Measurements from ENCODE around the gene SLC1A3.

The SLC1A3 gene

GRCh38 chr5:36722900-36723299 lies 116.5 kb downstream of the SLC1A3 start:
- no peak for DNase-seq

- DNase-seq: no peak
Observed at GRCh38 chr5:36723912-36724311, 117.5 kb downstream of the SLC1A3 start.

- DNase-seq: peak; percentile 3 to 32
Observed at GRCh38 chr5:36724467-36725332, 118.3 kb downstream of the SLC1A3 start.

GRCh38 chr5:36726317-36726716 lies 119.9 kb downstream of the SLC1A3 start:
- DNase-seq: no peak

- no peak for DNase-seq
Observed at GRCh38 chr5:36726767-36727166, 120.4 kb downstream of the SLC1A3 start.

- DNase-seq: no peak
Observed at GRCh38 chr5:36728697-36729543, 122.5 kb downstream of the SLC1A3 start.

- no peak for DNase-seq
Observed at GRCh38 chr5:36730537-36731216, 124.3 kb downstream of the SLC1A3 start.

GRCh38 chr5:36733183-36733582 lies 126.8 kb downstream of the SLC1A3 start:
- DNase-seq: no peak

- no peak for DNase-seq
Observed at GRCh38 chr5:36734422-36734821, 128.0 kb downstream of the SLC1A3 start.

GRCh38 chr5:36735891-36736290 lies 129.5 kb downstream of the SLC1A3 start:
- DNase-seq: no peak
